Small intestine (tissue), 7 donors: ENCODE results near the gene B9D1. TPM values are rescaled to one million over a fixed set of nuclear protein-coding genes. Genes with fewer than 3 reads are reported as not detected.

Source experiments
- DNase-seq, 2 donors: peaks; one replicate each; pipeline versions ENCODE4 v3.0.0 to v3.0.0-alpha.2; 2013
- FAIRE-seq: peaks from 2 replicates; lab custom pipeline; 2012; peaks lifted over from hg19 to GRCh38; lab: Jason Lieb, UNC
- H3K27ac ChIP-seq, 3 donors: one replicate each; pipeline ENCODE4 v1.5.1; 2013; ENCODE audit warnings: low read length in 2 of 3, mild to moderate bottlenecking in 2 of 3, control low read depth in 1 of 3, inconsistent platforms in 1 of 3, low read depth in 1 of 3, moderate library complexity in 1 of 3
- H3K27me3 ChIP-seq, 3 donors: one replicate each; pipeline ENCODE4 v1.6.1; 2013; ENCODE audit warnings: low read length in 3 of 3, inconsistent platforms in 1 of 3; ENCODE audit not compliant: control insufficient read depth in 3 of 3, insufficient read depth in 3 of 3
- H3K36me3 ChIP-seq, 3 donors: one replicate each; pipeline ENCODE4 v1.6.1; 2013; ENCODE audit warnings: low read length in 3 of 3, inconsistent platforms in 1 of 3, low read depth in 1 of 3, mild to moderate bottlenecking in 1 of 3, moderate library complexity in 1 of 3; ENCODE audit not compliant: control insufficient read depth in 3 of 3, insufficient read depth in 2 of 3
- H3K4me1 ChIP-seq, 3 donors: one replicate each; pipeline ENCODE4 v1.6.1; 2013; ENCODE audit warnings: low read length in 2 of 3, inconsistent platforms in 1 of 3, low read depth in 1 of 3, mild to moderate bottlenecking in 1 of 3, moderate library complexity in 1 of 3; ENCODE audit not compliant: control insufficient read depth in 3 of 3, insufficient read depth in 2 of 3
- H3K4me3 ChIP-seq, 3 donors: one replicate each; pipeline ENCODE4 v1.5.1; 2013; ENCODE audit warnings: low read length in 3 of 3, control low read depth in 1 of 3, inconsistent platforms in 1 of 3, low read depth in 1 of 3, mild to moderate bottlenecking in 1 of 3, moderate library complexity in 1 of 3
- H3K9me3 ChIP-seq, 2 donors: one replicate each; pipeline ENCODE4 v1.6.1; 2013; ENCODE audit warnings: low read depth in 1 of 2, low read length in 1 of 2; ENCODE audit not compliant: control insufficient read depth in 2 of 2, insufficient read depth in 1 of 2
- WGBS, 3 donors: extraction: QIAGEN DNeasy Blood & Tissue Kit; methylation state at CpG; one replicate each; pipeline ENCODE4 v1.1.7; 2013; 5-methylcytosine and 5-hydroxymethylcytosine counted together
- polyA plus RNA-seq, 4 donors: library from polyadenylated mRNA; stranded (reverse) in 3 of 4; unstranded in 1 of 4; fragments of 200-250 nt in 3 of 4; fragments of 120-200 nt in 1 of 4; gene quantifications; one replicate each; pipeline versions ENCODE4 v1.2.1 to v1.2.3, GENCODE V29; 2013
- donor health status: healthy with polysubstance abuse.
- donor health status: control.
- donor health status: control.
- donor health status: Bipolar disorder and iron deficiency.
- donor health status: healthy.

B9D1 gene
- polyA plus RNA-seq, 4 donors = 2.2 to 18.1 (median 12.9) TPM

GRCh38 chr17:19381741-19382444 lies 19.4 kb upstream of the B9D1 start:
- Histone ChIP-seq H3K27ac (no peak overlapping the region), H3K27me3 (no peaks in the 10 kb centered on the region), H3K36me3 (peaks cover 4 to 68% (median 12%) of the 10 kb centered on the region in 3 donors), H3K4me3 (no peak overlapping the region), H3K9me3 (no peaks in the 10 kb centered on the region), H3K4me1 (peaks cover 0 to 31% (median 5%) of the 10 kb centered on the region in 3 donors)
- FAIRE-seq (no peak), DNase-seq (no peak)
- 92 to 96% (median 95%) methylated on average over 25 to 31 of the region's 31 CpGs for WGBS, 3 donors

- H3K4me3 ChIP-seq = no peak overlapping the region
- H3K27ac ChIP-seq = no peak overlapping the region
- H3K9me3 ChIP-seq = no peaks in the 10 kb centered on the region
- peaks cover 4 to 65% (median 12%) of the 10 kb centered on the region in 3 donors for H3K36me3 ChIP-seq
- no peak for FAIRE-seq
- DNase-seq = no peak
- 91 to 94% (median 92%) methylated on average over 7 of the region's 7 CpGs for WGBS, 3 donors
- no peaks in the 10 kb centered on the region for H3K27me3 ChIP-seq
- peaks cover 0 to 30% (median 7%) of the 10 kb centered on the region in 3 donors for H3K4me1 ChIP-seq
Observed at GRCh38 chr17:19381361-19381740, 18.8 kb upstream of the B9D1 start.

- Histone ChIP-seq H3K4me1 (peaks cover 0 to 30% (median 7%) of the 10 kb centered on the region in 3 donors), H3K27ac (no peak overlapping the region), H3K4me3 (no peak overlapping the region), H3K9me3 (no peaks in the 10 kb centered on the region), H3K27me3 (no peaks in the 10 kb centered on the region), H3K36me3 (peaks cover 4 to 58% (median 12%) of the 10 kb centered on the region in 3 donors)
- WGBS, 3 donors = 90 to 94% (median 94%) methylated on average over 29 of the region's 29 CpGs
- no peak for FAIRE-seq
- no peak for DNase-seq
Observed at GRCh38 chr17:19380481-19381301, 18.2 kb upstream of the B9D1 start.

- peak overlapping the region; percentile 70 to 93 (median 90) for H3K4me3 ChIP-seq
- DNase-seq (no peak), FAIRE-seq (no peak)
- peaks cover 4 to 47% (median 12%) of the 10 kb centered on the region in 3 donors for H3K36me3 ChIP-seq
- H3K9me3 ChIP-seq = no peaks in the 10 kb centered on the region
- no peaks in the 10 kb centered on the region for H3K27me3 ChIP-seq
- 78 to 84% (median 81%) methylated on average over 13 of the region's 13 CpGs for WGBS, 3 donors
- H3K4me1 ChIP-seq = peaks cover 0 to 18% (median 7%) of the 10 kb centered on the region in 3 donors
- peak overlapping the region; percentile 78 to 99 (median 97) for H3K27ac ChIP-seq
Observed at GRCh38 chr17:19379361-19380065, 17.0 kb upstream of the B9D1 start.

GRCh38 chr17:19378416-19379360 lies 16.2 kb upstream of the B9D1 start, which contains the start of gene MAPK7:
MAPK7 (plus strand) TSS chr17:19378498; CDS start chr17:19378901, 403 bp downstream.
- Histone ChIP-seq H3K9me3 (no peaks in the 10 kb centered on the region), H3K4me1 (peaks cover 0 to 15% (median 7%) of the 10 kb centered on the region in 3 donors), H3K4me3 (peak within 1 kb of the TSS; percentile 70 to 93 (median 90)), H3K36me3 (peaks cover 4 to 38% (median 9%) of the 10 kb centered on the region in 3 donors), H3K27ac (peak within 1 kb of the TSS; percentile 95 to 99 (median 97)), H3K27me3 (no peaks in the 10 kb centered on the region)
- 3 to 12% (median 8%) methylated on average over 52 to 69 of the region's 69 CpGs for WGBS, 3 donors
- FAIRE-seq = no peak
- peak; percentile 50 to 57 for DNase-seq

GRCh38 chr17:19377602-19378415 lies 15.3 kb upstream of the B9D1 start:
- no peak for FAIRE-seq
- 0% methylated on average over 67 of the region's 67 CpGs for WGBS, 3 donors

GRCh38 chr17:19376811-19377210 lies 14.3 kb upstream of the B9D1 start:
- peak overlapping the region in 2 of 3 donors; percentile 76 to 93 for H3K4me3 ChIP-seq
- peak overlapping the region; percentile 71 to 99 (median 95) for H3K27ac ChIP-seq
- WGBS, 3 donors = 6 to 40% (median 21%) methylated on average over 2 of the region's 2 CpGs
- H3K27me3 ChIP-seq = no peaks in the 10 kb centered on the region
- H3K4me1 ChIP-seq = peaks cover 0 to 7% (median 7%) of the 10 kb centered on the region in 3 donors
- FAIRE-seq = no peak
- no peaks in the 10 kb centered on the region for H3K9me3 ChIP-seq
- DNase-seq = peak; percentile 57 to 66
- peaks cover 4 to 19% (median 5%) of the 10 kb centered on the region in 3 donors for H3K36me3 ChIP-seq

More at GRCh38 chr17:19377602-19378415, 15.3 kb upstream of the B9D1 start:
- no peaks in the 10 kb centered on the region for H3K27me3 ChIP-seq
- H3K36me3 ChIP-seq = peaks cover 4 to 29% (median 8%) of the 10 kb centered on the region in 3 donors
- H3K4me3 ChIP-seq = peak overlapping the region; percentile 70 to 93 (median 90)
- H3K9me3 ChIP-seq = no peaks in the 10 kb centered on the region
- DNase-seq = peak; percentile 99
- peak overlapping the region; percentile 95 to 99 (median 97) for H3K27ac ChIP-seq
- peaks cover 0 to 14% (median 7%) of the 10 kb centered on the region in 3 donors for H3K4me1 ChIP-seq
